ENCODE data around the gene PDCD6IP. TPM values are rescaled to one million over a fixed set of nuclear protein-coding genes. Genes with fewer than 3 reads are reported as not detected.

The PDCD6IP gene
- total and polyA plus RNA-seq, 8 donors: 15.1 to 130 (median 79.0) TPM

DNA sequence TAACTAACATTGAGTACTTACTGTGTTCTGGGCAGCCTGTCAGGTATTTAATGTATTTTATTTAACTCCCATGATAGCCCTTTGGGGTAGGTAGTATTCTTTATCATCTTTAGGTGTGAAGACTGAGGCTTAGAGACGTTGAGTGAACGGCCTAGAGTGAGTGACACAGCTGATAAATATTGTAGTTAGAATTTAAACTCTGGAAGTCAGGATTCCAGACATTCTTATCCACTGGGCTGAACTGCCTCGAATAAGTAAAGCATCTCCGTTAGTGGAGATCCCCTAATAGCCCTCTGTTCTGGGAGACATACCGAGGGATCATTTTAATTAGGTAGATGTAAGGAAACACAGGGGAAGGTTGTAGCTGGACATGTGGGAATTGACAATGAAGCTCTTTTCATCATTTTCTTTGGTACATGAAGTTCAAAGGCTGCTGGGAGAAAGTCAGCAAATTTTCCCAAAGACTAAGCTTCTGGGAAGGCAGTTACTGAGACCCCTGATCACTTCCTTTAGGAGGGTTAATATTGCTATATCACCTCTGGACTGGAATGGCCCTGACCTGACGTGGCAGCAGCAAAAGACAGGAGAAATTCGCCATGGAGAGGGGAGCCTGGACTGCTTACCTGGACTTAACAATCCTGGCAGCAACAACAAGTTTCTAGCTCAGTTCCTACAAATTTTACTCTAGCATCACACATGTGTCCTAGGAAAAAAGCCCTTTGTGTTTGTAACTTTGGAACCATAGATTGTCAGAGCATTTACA, 11.7 kb upstream of the PDCD6IP start:
- H3K4me1 ChIP-seq: peaks cover 0 to 4% (median 0%) of the 10 kb centered on the region in 3 donors
- FAIRE-seq (no peak), DNase-seq (no peak), ATAC-seq (peak in 3 of 4 donors; percentile 9 to 35 (median 30))
- 54 to 65% methylated on average over 7 of the region's 7 CpGs for WGBS, 2 donors
- no peak overlapping the region for H3K4me3 ChIP-seq
- H3K36me3 ChIP-seq: no peaks in the 10 kb centered on the region
- no peaks in the 10 kb centered on the region for H3K9me3 ChIP-seq
- TF ChIP-seq, protein P1, sequence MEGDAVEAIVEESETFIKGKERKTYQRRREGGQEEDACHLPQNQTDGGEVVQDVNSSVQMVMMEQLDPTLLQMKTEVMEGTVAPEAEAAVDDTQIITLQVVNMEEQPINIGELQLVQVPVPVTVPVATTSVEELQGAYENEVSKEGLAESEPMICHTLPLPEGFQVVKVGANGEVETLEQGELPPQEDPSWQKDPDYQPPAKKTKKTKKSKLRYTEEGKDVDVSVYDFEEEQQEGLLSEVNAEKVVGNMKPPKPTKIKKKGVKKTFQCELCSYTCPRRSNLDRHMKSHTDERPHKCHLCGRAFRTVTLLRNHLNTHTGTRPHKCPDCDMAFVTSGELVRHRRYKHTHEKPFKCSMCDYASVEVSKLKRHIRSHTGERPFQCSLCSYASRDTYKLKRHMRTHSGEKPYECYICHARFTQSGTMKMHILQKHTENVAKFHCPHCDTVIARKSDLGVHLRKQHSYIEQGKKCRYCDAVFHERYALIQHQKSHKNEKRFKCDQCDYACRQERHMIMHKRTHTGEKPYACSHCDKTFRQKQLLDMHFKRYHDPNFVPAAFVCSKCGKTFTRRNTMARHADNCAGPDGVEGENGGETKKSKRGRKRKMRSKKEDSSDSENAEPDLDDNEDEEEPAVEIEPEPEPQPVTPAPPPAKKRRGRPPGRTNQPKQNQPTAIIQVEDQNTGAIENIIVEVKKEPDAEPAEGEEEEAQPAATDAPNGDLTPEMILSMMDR (IDR thresholded peaks at IDR 0.05): no peak
- no peak overlapping the region for H3K27ac ChIP-seq
- intact Hi-C loops (cut with DNase I): loop anchor here in 1 of 3 donors (5.0 kb wide), 1 partner anchor 154 kb away; no protein-coding TSS in a partner anchor
- H3K27me3 ChIP-seq: no peaks in the 10 kb centered on the region

- H3K36me3 ChIP-seq: no peaks in the 10 kb centered on the region
- no peaks in the 10 kb centered on the region for H3K27me3 ChIP-seq
- TF ChIP-seq, protein P1 (IDR thresholded peaks at IDR 0.05): peak; percentile 35 to 70 (median 62)
- H3K27ac ChIP-seq: no peak overlapping the region
- ATAC-seq: peak; percentile 84 to 99 (median 97)
- DNase-seq: peak in 5 of 6 donors; percentile 31 to 64 (median 49)
- H3K4me1 ChIP-seq: peaks cover 0 to 4% (median 0%) of the 10 kb centered on the region in 3 donors
- no peaks in the 10 kb centered on the region for H3K9me3 ChIP-seq
- H3K4me3 ChIP-seq: no peak overlapping the region
- 6 to 7% methylated on average over 15 of the region's 15 CpGs for WGBS, 2 donors
- FAIRE-seq: peak; percentile 5
- intact Hi-C loops (cut with DNase I): loop anchor here in 1 of 3 donors (5.0 kb wide), 1 partner anchor 155 kb away; no protein-coding TSS in a partner anchor
Observed at GRCh38 chr3:33787328-33788009, 11.0 kb upstream of the PDCD6IP start.

- Histone ChIP-seq H3K4me3 (no peak overlapping the region), H3K9me3 (no peaks in the 10 kb centered on the region), H3K36me3 (no peaks in the 10 kb centered on the region), H3K4me1 (peaks cover 0 to 4% (median 0%) of the 10 kb centered on the region in 3 donors), H3K27me3 (no peaks in the 10 kb centered on the region), H3K27ac (no peak overlapping the region)
- DNase-seq (no peak), FAIRE-seq (no peak), ATAC-seq (no peak)
- TF ChIP-seq, protein P1 (IDR thresholded peaks at IDR 0.05): no peak
- intact Hi-C loops (cut with DNase I): loop anchor here in 1 of 3 donors (5.0 kb wide), 1 partner anchor 157 kb away; no protein-coding TSS in a partner anchor
- WGBS, 2 donors: 54 to 61% methylated on average over 4 of the region's 4 CpGs
Observed at GRCh38 chr3:33789183-33789954, 9.1 kb upstream of the PDCD6IP start.

DNA sequence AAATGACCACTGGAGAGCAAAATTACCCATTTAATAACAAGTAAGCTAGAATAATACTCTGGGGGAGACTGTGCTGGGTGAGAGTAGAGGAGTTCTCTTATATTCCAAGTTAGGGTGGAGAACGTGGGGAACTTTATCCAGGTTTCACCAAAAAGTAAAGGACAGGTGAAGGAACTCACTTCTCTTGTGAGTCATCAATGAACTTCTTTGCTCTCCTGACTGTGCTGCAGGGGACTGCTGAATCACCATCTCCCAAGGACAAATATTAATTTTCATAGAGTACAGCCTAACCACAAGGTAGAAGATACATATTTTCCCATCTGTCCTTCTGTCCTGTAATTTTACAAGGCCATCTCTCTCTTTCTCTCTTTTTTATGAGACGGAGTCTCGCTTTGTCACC, 8.3 kb upstream of the PDCD6IP start:
- TF ChIP-seq, protein P1 (IDR thresholded peaks at IDR 0.05): no peak
- H3K27me3 ChIP-seq: no peaks in the 10 kb centered on the region
- H3K27ac ChIP-seq: no peak overlapping the region
- intact Hi-C loops (cut with DNase I): no loop called here
- no peaks in the 10 kb centered on the region for H3K9me3 ChIP-seq
- 83 to 87% methylated on average over 3 of the region's 3 CpGs for WGBS, 2 donors
- FAIRE-seq (no peak), ATAC-seq (no peak), DNase-seq (no peak)
- no peak overlapping the region for H3K4me3 ChIP-seq
- no peaks in the 10 kb centered on the region for H3K36me3 ChIP-seq
- H3K4me1 ChIP-seq: peaks cover 0 to 4% (median 0%) of the 10 kb centered on the region in 3 donors
